GM19395 (cell line): ENCODE measurements around the gene RGS17.

Experiments used
- ATAC-seq: cut with Tn5 transposase; IDR thresholded peaks from one replicate; pipeline ENCODE4 v1.9.1; 2021; ENCODE audit warnings: mild to moderate bottlenecking, moderate library complexity; ENCODE audit not compliant: unreplicated experiment

The RGS17 gene

GRCh38 chr6:152959333-152959732 lies 171.7 kb downstream of the RGS17 start:
- ATAC-seq, result no peak

- no peak for ATAC-seq
These were observed 173.3 kb downstream of the RGS17 start for GRCh38 chr6:152957796-152958195.
